Stomach (tissue), 9 donors: ENCODE data around the gene KIAA1217. TPM values are rescaled to one million over a fixed set of nuclear protein-coding genes. Genes with fewer than 3 reads are reported as not detected.
A peak's percentile ranks its signal among the peaks of the same experiment; 100 is the strongest.
"Not testable (repeated sequence)": the region's sequence is repeated elsewhere in the genome, so short reads cannot be mapped to it uniquely, and the experiment has no call there.

Experiments used
- DNase-seq, 2 donors: peaks; one replicate each; pipeline versions ENCODE4 v3.0.0 to v3.0.0-alpha.2; 2013 to 2019
- H3K27ac ChIP-seq, 5 donors: fragments of 200-600 bp in 4 of 5; sonication (generic) in 4 of 5; one replicate each; pipeline ENCODE4 v1.5.1; 2013 to 2019; ENCODE audit warnings: mild to moderate bottlenecking in 1 of 5, moderate library complexity in 1 of 5
- H3K27me3 ChIP-seq, 3 donors: fragments of 200-600 bp; sonication (generic); one replicate each; pipeline ENCODE4 v1.5.1; 2017 to 2019; ENCODE audit warnings: mixed run types in 1 of 3
- H3K36me3 ChIP-seq, 4 donors: fragments of 200-600 bp; sonication (generic); 1 replicate in 3 of 4; 2 replicates in 1 of 4; pipeline ENCODE4 v1.5.1; 2016 to 2019
- H3K4me1 ChIP-seq, 4 donors: fragments of 200-600 bp; sonication (generic); one replicate each; pipeline ENCODE4 v1.5.1; 2016 to 2019
- H3K4me3 ChIP-seq, 4 donors: fragments of 200-600 bp; sonication (generic) in 3 of 4; one replicate each; pipeline ENCODE4 v1.5.1; 2016 to 2019; ENCODE audit warnings: mild to moderate bottlenecking in 1 of 4
- H3K9me3 ChIP-seq, 4 donors: fragments of 200-600 bp; sonication (generic); one replicate each; pipeline ENCODE4 v1.5.1; 2016 to 2019
- EP300 ChIP-seq: sonication (generic); formaldehyde crosslinking; IDR thresholded peaks from one replicate; pipeline ENCODE4 v1.6.1; 2017; ENCODE audit warnings: antibody characterized with exemption
- POLR2A ChIP-seq, 4 donors: fragments of 450-650 bp; IDR thresholded peaks; one replicate each; pipeline ENCODE4 v1.6.1; 2016; ENCODE audit warnings: antibody characterized with exemption in 4 of 4, control low read depth in 2 of 4, mild to moderate bottlenecking in 1 of 4, moderate library complexity in 1 of 4
- POLR2AphosphoS5 ChIP-seq, 3 donors: sonication (generic); formaldehyde crosslinking; IDR thresholded peaks; one replicate each; pipeline ENCODE4 v1.6.1; 2016; ENCODE audit warnings: antibody characterized with exemption in 3 of 3
- WGBS, 5 donors: extraction: QIAGEN DNeasy Blood & Tissue Kit in 3 of 5; methylation state at CpG; one replicate each; pipeline versions ENCODE4 v1.1.5 to v1.1.7; 2013 to 2018; 5-methylcytosine and 5-hydroxymethylcytosine counted together
- intact Hi-C: fragments of 100-400 bp; cut with DNase I; formaldehyde crosslinking; loops from one replicate; pipeline ENCODE4 v1.15.1; 2023; ENCODE audit warnings: low total_unique reads
- polyA plus RNA-seq, 3 donors: library from polyadenylated mRNA; stranded (reverse); fragments of 200-250 nt; gene quantifications; one replicate each; pipeline ENCODE4 v1.2.3, GENCODE V29; 2013
- total RNA-seq, 5 donors: library from RNA; depleted of rRNA; stranded (reverse); fragments of >200 nt; gene quantifications; one replicate each; pipeline versions ENCODE4 v1.1.0 to v1.2.3, GENCODE V29; 2014 to 2016
- TF ChIP-seq, protein P1 (sequence below), 7 experiments: fragments of 450-650 bp in 4 of 7; fragments of 200-600 bp in 3 of 7; sonication (generic) in 3 of 7; IDR thresholded peaks; one replicate each; pipeline ENCODE4 v1.5.1; 2016 to 2019; ENCODE audit warnings: antibody characterized with exemption in 7 of 7, control low read depth in 2 of 7, mild to moderate bottlenecking in 1 of 7
- donor health status: healthy with polysubstance abuse.
- donor health status: Bipolar disorder and iron deficiency.
- donor health status: healthy.

Gene KIAA1217
- total and polyA plus RNA-seq, 8 donors, result 6.2 to 112 (median 24.6) TPM

DNA sequence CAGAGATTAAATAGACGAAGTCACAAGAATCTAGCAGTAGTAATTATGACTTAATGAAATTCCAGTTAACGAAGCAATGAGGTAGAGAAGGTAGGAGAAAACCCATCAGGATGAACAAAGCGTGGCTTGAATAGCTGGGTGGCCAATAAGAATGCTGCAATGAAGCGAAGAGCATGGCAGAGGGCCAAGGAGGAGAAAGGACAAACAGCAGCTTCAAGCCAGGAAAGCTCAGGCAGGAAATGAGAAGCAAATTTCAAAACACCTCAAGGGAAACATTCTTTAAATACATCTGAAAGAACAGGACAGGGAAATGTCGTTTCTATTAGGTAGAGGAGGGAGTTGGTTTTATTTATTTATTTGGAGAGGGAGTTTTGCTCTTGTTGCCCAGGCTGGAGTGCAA, 122.5 kb downstream of the KIAA1217 start:
- intact Hi-C loops, result no loop called here
- peak overlapping the region in 2 of 5 donors; percentile 47 to 70 for H3K27ac ChIP-seq
- H3K4me1 ChIP-seq, result peaks cover 0 to 14% (median 4%) of the 10 kb centered on the region in 4 donors
- DNase-seq, result peak; percentile 62 to 82
- H3K27me3 ChIP-seq, result no peaks in the 10 kb centered on the region
- H3K9me3 ChIP-seq, result peaks cover 6 to 13% (median 8%) of the 10 kb centered on the region in 4 donors
- WGBS, 5 donors, result 22 to 45% (median 31%) methylated on average over 5 of the region's 5 CpGs
- no peak overlapping the region for H3K4me3 ChIP-seq
- no peaks in the 10 kb centered on the region for H3K36me3 ChIP-seq
- TF ChIP-seq EP300 (no peak), POLR2A (IDR thresholded peaks at IDR 0.05) (no peak), POLR2AphosphoS5 (IDR thresholded peaks at IDR 0.05) (peak in 1 of 3 donors; percentile 25)

- H3K27me3 ChIP-seq, result no peaks in the 10 kb centered on the region
- TF ChIP-seq POLR2A (IDR thresholded peaks at IDR 0.05) (no peak), POLR2AphosphoS5 (IDR thresholded peaks at IDR 0.05) (no peak), EP300 (no peak)
- TF ChIP-seq, protein P1, sequence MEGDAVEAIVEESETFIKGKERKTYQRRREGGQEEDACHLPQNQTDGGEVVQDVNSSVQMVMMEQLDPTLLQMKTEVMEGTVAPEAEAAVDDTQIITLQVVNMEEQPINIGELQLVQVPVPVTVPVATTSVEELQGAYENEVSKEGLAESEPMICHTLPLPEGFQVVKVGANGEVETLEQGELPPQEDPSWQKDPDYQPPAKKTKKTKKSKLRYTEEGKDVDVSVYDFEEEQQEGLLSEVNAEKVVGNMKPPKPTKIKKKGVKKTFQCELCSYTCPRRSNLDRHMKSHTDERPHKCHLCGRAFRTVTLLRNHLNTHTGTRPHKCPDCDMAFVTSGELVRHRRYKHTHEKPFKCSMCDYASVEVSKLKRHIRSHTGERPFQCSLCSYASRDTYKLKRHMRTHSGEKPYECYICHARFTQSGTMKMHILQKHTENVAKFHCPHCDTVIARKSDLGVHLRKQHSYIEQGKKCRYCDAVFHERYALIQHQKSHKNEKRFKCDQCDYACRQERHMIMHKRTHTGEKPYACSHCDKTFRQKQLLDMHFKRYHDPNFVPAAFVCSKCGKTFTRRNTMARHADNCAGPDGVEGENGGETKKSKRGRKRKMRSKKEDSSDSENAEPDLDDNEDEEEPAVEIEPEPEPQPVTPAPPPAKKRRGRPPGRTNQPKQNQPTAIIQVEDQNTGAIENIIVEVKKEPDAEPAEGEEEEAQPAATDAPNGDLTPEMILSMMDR (IDR thresholded peaks at IDR 0.05), result no peak
- H3K9me3 ChIP-seq, result no peaks in the 10 kb centered on the region
- no peak overlapping the region for H3K4me3 ChIP-seq
- no peak overlapping the region for H3K27ac ChIP-seq
- H3K4me1 ChIP-seq, result peaks cover 0 to 14% (median 4%) of the 10 kb centered on the region in 4 donors
- no peaks in the 10 kb centered on the region for H3K36me3 ChIP-seq
- intact Hi-C loops, result no loop called here
- no peak for DNase-seq
These were observed 124.8 kb downstream of the KIAA1217 start for GRCh38 chr10:24333736-24334135.

GRCh38 chr10:24334279-24334939, 125.5 kb downstream of the KIAA1217 start:
- intact Hi-C loops, result no loop called here
- Histone ChIP-seq H3K4me1 (peaks cover 0 to 14% (median 4%) of the 10 kb centered on the region in 4 donors), H3K27me3 (no peaks in the 10 kb centered on the region), H3K36me3 (no peaks in the 10 kb centered on the region), H3K4me3 (no peak overlapping the region), H3K27ac (no peak overlapping the region), H3K9me3 (no peaks in the 10 kb centered on the region)
- DNase-seq, result no peak
- WGBS, 5 donors, result 73 to 93% (median 85%) methylated on average over 1 of the region's 1 CpG
- TF ChIP-seq, protein P1 (IDR thresholded peaks at IDR 0.05), result no peak
- TF ChIP-seq POLR2AphosphoS5 (IDR thresholded peaks at IDR 0.05), result no peak
- no peak for TF ChIP-seq POLR2A (IDR thresholded peaks at IDR 0.05)
- TF ChIP-seq EP300, result no peak

GRCh38 chr10:24337723-24338122, 128.8 kb downstream of the KIAA1217 start:
- WGBS, 5 donors, result 52 to 80% (median 68%) methylated on average over 7 of the region's 7 CpGs
- H3K27ac ChIP-seq, H3K9me3 ChIP-seq, H3K27me3 ChIP-seq, DNase-seq, H3K4me3 ChIP-seq, intact Hi-C loops, H3K36me3 ChIP-seq: not testable (repeated sequence)
- H3K4me1 ChIP-seq, result peaks cover 0 to 12% (median 0%) of the 10 kb centered on the region in 4 donors

DNA sequence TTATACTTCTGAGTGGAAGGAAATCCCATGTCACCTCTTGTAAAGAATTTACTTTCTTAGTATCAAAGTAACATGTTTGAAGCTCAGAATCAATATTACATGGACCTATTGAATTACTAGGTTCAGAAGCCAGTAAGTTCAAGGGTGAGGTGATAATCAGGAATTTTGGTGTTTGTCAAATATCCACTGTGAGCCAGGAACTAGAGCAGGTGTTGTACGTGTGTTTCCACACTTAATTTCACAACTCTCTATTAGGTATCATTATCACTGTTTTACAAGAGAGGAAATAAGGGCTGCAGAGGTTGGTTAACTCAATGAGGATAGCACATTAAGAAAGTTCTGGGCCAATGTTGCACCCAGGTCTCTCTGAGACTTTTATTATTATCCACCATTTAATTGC, 130.4 kb downstream of the KIAA1217 start:
- intact Hi-C loops, result no loop called here
- H3K9me3 ChIP-seq, result no peaks in the 10 kb centered on the region
- no peaks in the 10 kb centered on the region for H3K36me3 ChIP-seq
- no peaks in the 10 kb centered on the region for H3K27me3 ChIP-seq
- H3K27ac ChIP-seq, result no peak overlapping the region
- peaks cover 4 to 24% (median 10%) of the 10 kb centered on the region in 4 donors for H3K4me1 ChIP-seq
- 24 to 57% (median 43%) methylated on average over 1 of the region's 1 CpG for WGBS, 5 donors
- TF ChIP-seq, protein P1 (IDR thresholded peaks at IDR 0.05), result no peak
- no peak for TF ChIP-seq POLR2A (IDR thresholded peaks at IDR 0.05)
- TF ChIP-seq POLR2AphosphoS5 (IDR thresholded peaks at IDR 0.05), result no peak
- TF ChIP-seq EP300, result no peak
- H3K4me3 ChIP-seq, result no peak overlapping the region
- no peak for DNase-seq
